Spinal cord (tissue), 10 donors: ENCODE results near the gene BNIP2. TPM values are rescaled to one million over a fixed set of nuclear protein-coding genes. Genes with fewer than 3 reads are reported as not detected.

Experiments
- DNase-seq, 6 donors: peaks; one replicate each; pipeline versions ENCODE4 v3.0.0 to v3.0.0-alpha.2; 2013 to 2015; ENCODE audit warnings: low spot score in 6 of 6, low read depth in 4 of 6
- H3K27ac ChIP-seq: one replicate; pipeline ENCODE4 v1.5.1; 2013; ENCODE audit warnings: low read depth, low read length, control low read depth
- H3K27me3 ChIP-seq: one replicate; pipeline ENCODE4 v1.6.1; 2013; ENCODE audit warnings: low read length; ENCODE audit not compliant: control insufficient read depth, insufficient read depth
- H3K36me3 ChIP-seq: one replicate; pipeline ENCODE4 v1.6.1; 2013; ENCODE audit warnings: low read length; ENCODE audit not compliant: control insufficient read depth, insufficient read depth
- H3K4me1 ChIP-seq: one replicate; pipeline ENCODE4 v1.6.1; 2013; ENCODE audit warnings: low read length; ENCODE audit not compliant: control insufficient read depth, insufficient read depth
- H3K4me3 ChIP-seq: one replicate; pipeline ENCODE4 v1.5.1; 2013; ENCODE audit warnings: low read depth, low read length, control low read depth
- H3K9me3 ChIP-seq: one replicate; pipeline ENCODE4 v1.6.1; 2013; ENCODE audit warnings: low read length; ENCODE audit not compliant: control insufficient read depth, insufficient read depth
- WGBS: methylation state at CpG from one replicate; pipeline ENCODE4 v1.1.5; 2013; ENCODE audit warnings: missing lambda C conversion rate; ENCODE audit not compliant: insufficient coverage; 5-methylcytosine and 5-hydroxymethylcytosine counted together
- long read RNA-seq, 4 donors: transcript quantifications; one replicate each; lab custom pipeline, GENCODE V29; 2026
- polyA plus RNA-seq, 2 donors: library from polyadenylated mRNA; unstranded; fragments of 120-200 nt; gene quantifications; one replicate each; pipeline ENCODE4 v1.2.1, GENCODE V29; 2013; ENCODE audit not compliant: insufficient read length in 2 of 2
- total RNA-seq, 2 donors: library from RNA; depleted of rRNA in 1 of 2; stranded (reverse); fragments of 120-200 nt in 1 of 2; fragments of >200 nt in 1 of 2; gene quantifications; one replicate each; pipeline versions ENCODE4 v1.2.3 to v1.2.4, GENCODE V29; 2013 to 2014
- donor health status: healthy.

BNIP2 gene
- 10 to 100 TPM; 74.9 to 83.5 TPM for total RNA-seq
- polyA plus RNA-seq = 10 to 100 TPM; 32.2 to 35.9 TPM
- long read RNA-seq, donor 1, full-length matches to known transcripts = 12 of 900 reads
- long read RNA-seq, donor 1, partial matches to known transcripts = 879 of 900 reads
- long read RNA-seq, donor 1, other reads (novel, unspliced or antisense) = 9 of 900 reads
- long read RNA-seq, donor 2, full-length matches to known transcripts = 2 of 2 reads
- long read RNA-seq, donor 2, partial matches to known transcripts = 0 of 2 reads
- long read RNA-seq, donor 2, other reads (novel, unspliced or antisense) = 0 of 2 reads
- long read RNA-seq, donor 3, transcript BNIP2-210 (5 exons, 832 nt) = major isoform, 5 of 7 reads
- long read RNA-seq, donor 3, partial matches to known transcripts = 0 of 7 reads
- long read RNA-seq, donor 3, other reads (novel, unspliced or antisense) = 0 of 7 reads
- long read RNA-seq, donor 4, full-length matches to known transcripts = 17 of 2,374 reads
- long read RNA-seq, donor 4, partial matches to known transcripts = 2,320 of 2,374 reads
- long read RNA-seq, donor 4, other reads (novel, unspliced or antisense) = 37 of 2,374 reads

DNA sequence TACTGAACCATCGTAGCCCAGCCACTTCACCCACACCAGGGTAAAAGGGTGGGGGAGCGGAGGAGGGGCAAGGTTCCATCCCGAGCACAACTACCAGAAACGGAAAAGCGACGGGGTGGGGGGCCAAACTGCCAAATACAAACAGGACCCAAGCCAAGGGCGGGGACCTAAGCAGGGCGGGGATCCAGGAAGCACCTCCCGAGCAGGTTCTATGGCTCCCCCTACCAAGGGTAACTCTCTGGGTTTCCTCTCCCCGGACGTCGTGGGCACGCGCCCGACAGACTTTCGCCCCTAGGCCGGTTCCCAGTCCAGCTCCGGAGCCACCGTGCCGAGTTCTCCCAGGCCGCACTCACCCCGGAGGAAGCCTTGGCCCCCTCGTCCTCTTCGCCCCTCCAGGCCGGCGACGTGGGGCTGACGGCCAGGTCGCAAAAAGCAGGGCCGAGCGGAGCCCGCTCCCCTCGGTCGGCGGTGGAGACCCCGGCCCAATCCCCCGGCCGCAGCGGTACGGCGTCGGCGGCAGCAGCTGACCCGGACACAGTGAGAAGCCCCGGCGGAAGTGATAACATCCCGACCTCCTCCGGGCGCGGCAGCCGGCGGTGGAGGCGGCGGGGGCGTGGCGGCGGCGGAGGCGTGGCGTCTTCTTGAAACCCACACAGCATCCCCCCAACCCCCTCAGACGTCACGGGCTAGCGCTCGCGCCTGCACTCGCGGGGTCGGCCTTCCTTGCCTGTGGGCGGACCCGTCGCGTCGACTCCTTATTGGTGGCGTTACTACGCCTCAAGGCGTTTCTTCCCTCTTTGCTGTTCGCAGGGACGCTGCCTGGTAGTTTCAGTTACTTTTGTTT lies at the start of gene BNIP2:
Gene BNIP2, minus strand, starts transcription at position 539 of the 844 bp plus-strand sequence. CDS start 6,863 bp downstream, outside the sequence.
- Histone ChIP-seq H3K27me3 (no peaks in the 10 kb centered on the region), H3K4me1 (peaks cover 8% of the 10 kb centered on the region), H3K36me3 (no peaks in the 10 kb centered on the region), H3K4me3 (peak within 1 kb of the TSS; percentile 95), H3K9me3 (no peaks in the 10 kb centered on the region), H3K27ac (peak within 1 kb of the TSS; percentile 97)
- under 1% methylated on average over 73 of the region's 78 CpGs for WGBS
- peak; percentile 88 to 99 (median 96) for DNase-seq

- WGBS = 83% methylated on average over 3 of the region's 7 CpGs
- no peaks in the 10 kb centered on the region for H3K36me3 ChIP-seq
- no peak overlapping the region for H3K27ac ChIP-seq
- H3K4me1 ChIP-seq = no peaks in the 10 kb centered on the region
- no peaks in the 10 kb centered on the region for H3K27me3 ChIP-seq
- no peaks in the 10 kb centered on the region for H3K9me3 ChIP-seq
- H3K4me3 ChIP-seq = no peak overlapping the region
- DNase-seq = no peak
Measured at GRCh38 chr15:59738676-59739075, 49.6 kb upstream of the BNIP2 start.

- Histone ChIP-seq H3K27ac (no peak overlapping the region), H3K36me3 (no peaks in the 10 kb centered on the region), H3K4me3 (no peak overlapping the region), H3K9me3 (no peaks in the 10 kb centered on the region), H3K27me3 (no peaks in the 10 kb centered on the region), H3K4me1 (no peaks in the 10 kb centered on the region)
- DNase-seq = no peak
- WGBS = 92% methylated on average over 5 of the region's 7 CpGs
Measured at GRCh38 chr15:59736181-59736580, 47.1 kb upstream of the BNIP2 start.

GRCh38 chr15:59725151-59725486 lies 36.0 kb upstream of the BNIP2 start:
- WGBS = no CpG with 5 or more reads among the region's 3 CpGs
- no peaks in the 10 kb centered on the region for H3K9me3 ChIP-seq
- H3K27ac ChIP-seq = no peak overlapping the region

GRCh38 chr15:59723687-59724346 lies 34.7 kb upstream of the BNIP2 start:
- Histone ChIP-seq H3K4me1 (no peaks in the 10 kb centered on the region), H3K27me3 (no peaks in the 10 kb centered on the region), H3K4me3 (no peak overlapping the region), H3K27ac (no peak overlapping the region), H3K9me3 (no peaks in the 10 kb centered on the region), H3K36me3 (no peaks in the 10 kb centered on the region)
- DNase-seq = no peak
- WGBS = 83% methylated on average over 1 of the region's 7 CpGs

More at GRCh38 chr15:59725151-59725486, 36.0 kb upstream of the BNIP2 start:
- no peak for DNase-seq
- H3K36me3 ChIP-seq = no peaks in the 10 kb centered on the region
- peaks cover 2% of the 10 kb centered on the region for H3K27me3 ChIP-seq
- no peak overlapping the region for H3K4me3 ChIP-seq
- no peaks in the 10 kb centered on the region for H3K4me1 ChIP-seq

GRCh38 chr15:59722476-59722875 lies 33.4 kb upstream of the BNIP2 start:
- no peak overlapping the region for H3K4me3 ChIP-seq
- no peak overlapping the region for H3K27ac ChIP-seq
- H3K36me3 ChIP-seq = no peaks in the 10 kb centered on the region
- no peaks in the 10 kb centered on the region for H3K4me1 ChIP-seq
- no peaks in the 10 kb centered on the region for H3K9me3 ChIP-seq
- DNase-seq = peak in 1 of 6 donors; percentile 78
- no peaks in the 10 kb centered on the region for H3K27me3 ChIP-seq
- WGBS = 20% methylated on average over 5 of the region's 7 CpGs

- 72% methylated on average over 6 of the region's 7 CpGs for WGBS
- Histone ChIP-seq H3K36me3 (no peaks in the 10 kb centered on the region), H3K27me3 (no peaks in the 10 kb centered on the region), H3K4me3 (no peak overlapping the region), H3K4me1 (no peaks in the 10 kb centered on the region), H3K9me3 (no peaks in the 10 kb centered on the region), H3K27ac (no peak overlapping the region)
- DNase-seq = no peak
Measured at GRCh38 chr15:59722037-59722436, 32.9 kb upstream of the BNIP2 start.

DNA sequence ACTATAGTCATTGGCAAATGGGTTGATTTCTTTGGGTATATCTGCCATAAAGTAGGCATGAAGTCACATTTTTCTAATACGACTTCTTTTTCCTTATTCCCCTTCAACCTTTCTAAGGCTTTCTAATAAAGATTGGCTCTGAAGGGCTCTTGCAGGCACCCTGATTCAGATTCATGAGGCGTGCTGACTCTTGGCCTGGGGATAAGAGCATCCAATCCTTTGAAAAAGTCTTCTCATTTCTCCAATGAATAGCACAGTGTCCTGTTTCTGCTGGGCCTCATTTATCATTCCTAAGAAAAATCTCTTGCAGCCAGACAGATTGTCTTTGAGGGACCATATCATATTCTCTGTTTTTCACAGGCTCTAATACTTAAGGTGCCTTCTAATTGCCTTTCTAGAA lies 32.3 kb upstream of the BNIP2 start:
- no peaks in the 10 kb centered on the region for H3K9me3 ChIP-seq
- H3K27me3 ChIP-seq = no peaks in the 10 kb centered on the region
- peak overlapping the region; percentile 1 for H3K27ac ChIP-seq
- DNase-seq = peak in 3 of 6 donors; percentile 24 to 55 (median 54)
- WGBS = 43% methylated on average over 1 of the region's 2 CpGs
- H3K36me3 ChIP-seq = no peaks in the 10 kb centered on the region
- H3K4me3 ChIP-seq = no peak overlapping the region
- H3K4me1 ChIP-seq = no peaks in the 10 kb centered on the region

GRCh38 chr15:59713177-59713576 lies 24.1 kb upstream of the BNIP2 start:
- Histone ChIP-seq H3K9me3 (no peaks in the 10 kb centered on the region), H3K36me3 (no peaks in the 10 kb centered on the region), H3K27ac (no peak overlapping the region), H3K27me3 (no peaks in the 10 kb centered on the region), H3K4me3 (no peak overlapping the region), H3K4me1 (no peaks in the 10 kb centered on the region)
- no peak for DNase-seq
- WGBS = 80% methylated on average over 2 of the region's 3 CpGs
